Activated B cell treated with CpG ODN at 0.5 μM for 24 hours (primary cell): ENCODE measurements around the gene EEF1AKMT4. TPM values are rescaled to one million over a fixed set of nuclear protein-coding genes. Genes with fewer than 3 reads are reported as not detected.

Source experiments
- ATAC-seq: fragments of 200-7000 bp; cut with Tn5 transposase; one replicate; pipeline ENCODE4 v1.10.0; 2021; ENCODE audit warnings: low read depth, mild to moderate bottlenecking, moderate library complexity
- CTCF ChIA-PET: fragments of 350-600 bp; sonication (Branson Sonifier 250); formaldehyde crosslinking; loops from one replicate; lab custom pipeline; 2021; ENCODE audit warnings: antibody characterized with exemption; lab: Charles Lee
- POLR2A ChIA-PET: fragments of 350-600 bp; sonication (Branson Sonifier 250); formaldehyde crosslinking; loops from one replicate; lab custom pipeline; 2021; ENCODE audit warnings: antibody characterized with exemption; lab: Charles Lee
- DNase-seq: peaks from one replicate; pipeline ENCODE4 v3.0.0; 2022
- H3K27ac Mint-ChIP-seq: one replicate; pipeline ENCODE4 v1.8.0; 2020; ENCODE audit warnings: mixed read lengths
- H3K27me3 Mint-ChIP-seq: one replicate; pipeline ENCODE4 v1.8.0; 2021; ENCODE audit warnings: mixed read lengths
- H3K36me3 Mint-ChIP-seq: one replicate; pipeline ENCODE4 v1.8.0; 2021; ENCODE audit warnings: low read depth, mixed read lengths
- H3K4me1 Mint-ChIP-seq: one replicate; pipeline ENCODE4 v1.8.0; 2021; ENCODE audit warnings: mixed read lengths
- H3K4me3 Mint-ChIP-seq: one replicate; pipeline ENCODE4 v1.8.0; 2020; ENCODE audit warnings: mild to moderate bottlenecking, mixed read lengths
- H3K9me3 Mint-ChIP-seq: one replicate; pipeline ENCODE4 v1.8.0; 2020; ENCODE audit warnings: mixed read lengths
- CTCF ChIP-seq: fragments of 200-600 bp; IDR thresholded peaks from one replicate; pipeline ENCODE4 v1.8.0; 2022; ENCODE audit warnings: antibody characterized with exemption, mild to moderate bottlenecking
- intact Hi-C: fragments of 100-400 bp; cut with micrococcal nuclease; formaldehyde crosslinking; loops from one replicate; pipeline ENCODE4 v1.15.1; 2024
- total RNA-seq: library from RNA; stranded (reverse); gene quantifications from 2 replicates; pipeline ENCODE4 v1.2.3, GENCODE V29; 2022

The EEF1AKMT4 gene
- total RNA-seq, 1 donor from 2014 or later, result 2.9 TPM

- H3K9me3 Mint-ChIP-seq, result no peaks in the 10 kb centered on the region
- CTCF ChIA-PET, result interaction anchor here (1.4 kb wide), 1 partner anchor 13 kb away, joined by 5 read pairs; no protein-coding TSS in a partner anchor
- H3K4me3 Mint-ChIP-seq, result no peak overlapping the region
- DNase-seq (no peak), ATAC-seq (peak; percentile 25)
- peaks cover 1% of the 10 kb centered on the region for H3K4me1 Mint-ChIP-seq
- POLR2A ChIA-PET, result interaction anchor here (0.8 to 1.1 kb wide), 2 partner anchors 10 to 1632 kb away, joined by 3 to 7 read pairs; partner anchors contain the start of gene TRA2B
- H3K36me3 Mint-ChIP-seq, result peaks cover 83% of the 10 kb centered on the region
- intact Hi-C loops, result no loop called here
- no peaks in the 10 kb centered on the region for H3K27me3 Mint-ChIP-seq
- TF ChIP-seq CTCF, result no peak
- no peak overlapping the region for H3K27ac Mint-ChIP-seq
These were observed 56.1 kb downstream of the EEF1AKMT4 start for GRCh38 chr3:184305577-184305976.

- no peak for TF ChIP-seq CTCF
- ATAC-seq (no peak), DNase-seq (no peak)
- POLR2A ChIA-PET, result interaction anchor here (1.1 kb wide), 1 partner anchor 9 kb away, joined by 3 read pairs; no protein-coding TSS in a partner anchor
- Mint-ChIP-seq H3K27me3 (no peaks in the 10 kb centered on the region), H3K4me3 (no peak overlapping the region), H3K4me1 (no peaks in the 10 kb centered on the region), H3K9me3 (no peaks in the 10 kb centered on the region), H3K36me3 (peaks cover 78% of the 10 kb centered on the region), H3K27ac (no peak overlapping the region)
- intact Hi-C loops, result no loop called here
- CTCF ChIA-PET, result interaction anchor here (1.4 kb wide), 1 partner anchor 12 kb away, joined by 5 read pairs; no protein-coding TSS in a partner anchor
These were observed 57.0 kb downstream of the EEF1AKMT4 start for GRCh38 chr3:184306341-184306972.

GRCh38 chr3:184307915-184308314 lies 58.4 kb downstream of the EEF1AKMT4 start:
- ATAC-seq (no peak), DNase-seq (no peak)
- Mint-ChIP-seq H3K36me3 (peaks cover 63% of the 10 kb centered on the region), H3K4me3 (no peak overlapping the region), H3K4me1 (no peaks in the 10 kb centered on the region), H3K27ac (no peak overlapping the region), H3K27me3 (no peaks in the 10 kb centered on the region), H3K9me3 (no peaks in the 10 kb centered on the region)
- POLR2A ChIA-PET, result no interaction called here
- CTCF ChIA-PET, result no interaction called here
- intact Hi-C loops, result no loop called here
- no peak for TF ChIP-seq CTCF

Other genes starting within 250 kb of the EEF1AKMT4 start
- 10.6 and 11.1 TPM in 2 replicates for gene ABCC5, start 231.8 kb upstream of the EEF1AKMT4 start, total RNA-seq
- gene HTR3D, start 217.9 kb upstream of the EEF1AKMT4 start, total RNA-seq, result not detected in 2 replicates
- not detected in 2 replicates for gene HTR3C, start 196.6 kb upstream of the EEF1AKMT4 start, total RNA-seq
- gene HTR3E, start 152.6 kb upstream of the EEF1AKMT4 start, total RNA-seq, result not detected in 2 replicates
- gene EIF2B5, start 114.3 kb upstream of the EEF1AKMT4 start, total RNA-seq, result 72.0 and 74.2 TPM in 2 replicates
- 52.1 and 54.2 TPM in 2 replicates for gene DVL3, start 94.3 kb upstream of the EEF1AKMT4 start, total RNA-seq
- gene AP2M1, start 74.8 kb upstream of the EEF1AKMT4 start, total RNA-seq, result 169 and 177 TPM in 2 replicates
- gene ABCF3, start 63.5 kb upstream of the EEF1AKMT4 start, total RNA-seq, result 78.0 and 86.7 TPM in 2 replicates
- gene VWA5B2, start 20.1 kb upstream of the EEF1AKMT4 start, total RNA-seq, result 0.42 and 0.76 TPM in 2 replicates
- 33.8 and 34.0 TPM in 2 replicates for gene ALG3, start 710 bp upstream of the EEF1AKMT4 start, total RNA-seq
- gene CAMK2N2, start 11.9 kb downstream of the EEF1AKMT4 start, total RNA-seq, result not detected in 2 replicates
- not detected in 2 replicates for gene ECE2, start 26.4 kb downstream of the EEF1AKMT4 start, total RNA-seq
- 206 and 210 TPM in 2 replicates for gene PSMD2, start 49.6 kb downstream of the EEF1AKMT4 start, total RNA-seq
- 292 and 319 TPM in 2 replicates for gene EIF4G1, start 64.9 kb downstream of the EEF1AKMT4 start, total RNA-seq
- gene FAM131A, start 87.9 kb downstream of the EEF1AKMT4 start, total RNA-seq, result 4.5 and 5.3 TPM in 2 replicates
- 3.4 and 3.5 TPM in 2 replicates for gene CLCN2, start 111.9 kb downstream of the EEF1AKMT4 start, total RNA-seq
- 49.3 and 60.5 TPM in 2 replicates for gene POLR2H, start 112.0 kb downstream of the EEF1AKMT4 start, total RNA-seq
- gene THPO, start 128.5 kb downstream of the EEF1AKMT4 start, total RNA-seq, result not detected in 2 replicates
- gene CHRD, start 130.4 kb downstream of the EEF1AKMT4 start, total RNA-seq, result not detected in 2 replicates